Measurements from ENCODE around the gene DMAC1.

DMAC1 gene

DNA sequence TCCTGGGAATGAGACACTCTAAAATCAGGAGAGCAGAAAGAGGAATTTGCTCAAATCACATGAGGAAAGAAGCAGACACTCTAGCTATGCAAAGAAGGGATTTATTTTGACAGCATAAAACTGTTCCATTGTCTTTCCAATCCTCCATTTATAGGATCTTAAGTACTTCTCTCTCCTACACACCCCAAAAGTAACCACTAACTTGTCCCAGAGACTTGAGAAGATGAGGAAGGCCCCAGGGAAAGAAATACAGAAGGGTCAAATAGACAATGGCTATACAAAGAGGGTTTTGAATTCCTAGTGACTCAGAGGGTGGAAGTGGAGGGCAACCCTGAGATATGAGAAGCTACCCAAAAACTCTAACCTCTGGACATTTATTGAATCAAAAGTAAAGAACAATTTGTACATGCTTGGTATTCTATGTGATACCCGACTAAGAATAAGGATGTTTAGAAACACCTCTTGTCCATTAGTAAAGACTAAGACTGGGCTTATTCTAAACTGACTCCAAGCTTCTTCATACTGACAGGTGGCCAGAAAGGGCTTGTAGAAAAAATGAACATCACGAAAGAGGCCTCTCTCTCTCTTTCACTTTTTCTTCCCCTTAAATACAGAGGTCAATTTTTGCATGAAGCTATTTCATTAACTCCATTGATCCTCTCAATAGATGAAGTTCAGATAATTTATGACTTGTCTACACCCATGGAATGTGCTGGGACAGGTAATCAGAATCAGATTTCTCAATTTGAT, 20.6 kb downstream of the DMAC1 start:
- Histone ChIP-seq H3K4me3 (IDR thresholded peaks at IDR 0.05; ENCODE audit: insufficient read depth, low read depth, low read length) (no peak overlapping the region), H3K9ac (no peak overlapping the region), H3K4me1 (ENCODE audit: low read depth, poor library complexity, severe bottlenecking) (peaks cover 16% of the 10 kb centered on the region), H3K27ac (no peak overlapping the region), H3K4me2 (no peak overlapping the region), H3K36me3 (ENCODE audit: insufficient read depth) (no peaks in the 10 kb centered on the region), H3K27me3 (ENCODE audit: insufficient read depth, low read depth) (peaks cover 49% of the 10 kb centered on the region), H2AFZ (ENCODE audit: low read depth) (no peak overlapping the region), H3K79me2 (ENCODE audit: insufficient read depth, low read depth) (no peaks in the 10 kb centered on the region), H4K20me1 (ENCODE audit: insufficient read depth) (no peaks in the 10 kb centered on the region)
- TF ChIP-seq CTCF (conservative IDR thresholded peaks at IDR 0.05; ENCODE audit: low read depth, low read length): no peak

DNA sequence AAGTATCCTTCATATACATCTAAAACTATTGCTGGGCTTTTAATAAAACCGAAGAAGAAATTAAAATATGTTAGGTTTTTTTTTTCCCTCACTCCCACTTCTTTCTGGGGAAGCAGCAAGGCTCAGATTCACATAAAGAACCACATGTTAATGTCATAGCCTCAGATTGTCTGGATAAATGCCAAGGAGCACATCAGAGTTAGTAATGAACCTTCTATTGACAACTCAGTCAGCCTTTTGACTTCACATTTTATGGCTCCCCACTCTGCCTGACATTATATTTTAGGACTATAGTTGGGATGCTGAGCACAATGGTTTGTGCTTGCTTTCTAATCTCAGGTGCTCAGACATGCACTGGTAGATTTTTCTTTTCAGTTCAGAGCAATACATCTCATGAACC, 21.8 kb downstream of the DMAC1 start:
- H3K36me3 ChIP-seq (ENCODE audit: insufficient read depth): no peaks in the 10 kb centered on the region
- H4K20me1 ChIP-seq (ENCODE audit: insufficient read depth): no peaks in the 10 kb centered on the region
- peaks cover 5% of the 10 kb centered on the region for H3K4me1 ChIP-seq (ENCODE audit: low read depth, poor library complexity, severe bottlenecking)
- peaks cover 43% of the 10 kb centered on the region for H3K27me3 ChIP-seq (ENCODE audit: insufficient read depth, low read depth)
- no peaks in the 10 kb centered on the region for H3K79me2 ChIP-seq (ENCODE audit: insufficient read depth, low read depth)
- no peak overlapping the region for H2AFZ ChIP-seq (ENCODE audit: low read depth)
- no peak overlapping the region for H3K4me3 ChIP-seq (IDR thresholded peaks at IDR 0.05; ENCODE audit: insufficient read depth, low read depth, low read length)
- no peak for TF ChIP-seq CTCF (conservative IDR thresholded peaks at IDR 0.05; ENCODE audit: low read depth, low read length)
- no peak overlapping the region for H3K9ac ChIP-seq
- H3K4me2 ChIP-seq: no peak overlapping the region
- no peak overlapping the region for H3K27ac ChIP-seq

- H3K79me2 ChIP-seq (ENCODE audit: insufficient read depth, low read depth): no peaks in the 10 kb centered on the region
- H3K4me1 ChIP-seq (ENCODE audit: low read depth, poor library complexity, severe bottlenecking): no peaks in the 10 kb centered on the region
- no peak overlapping the region for H3K9ac ChIP-seq
- H2AFZ ChIP-seq (ENCODE audit: low read depth): no peak overlapping the region
- H3K4me2 ChIP-seq: no peak overlapping the region
- H4K20me1 ChIP-seq (ENCODE audit: insufficient read depth): no peaks in the 10 kb centered on the region
- no peak for TF ChIP-seq CTCF (conservative IDR thresholded peaks at IDR 0.05; ENCODE audit: low read depth, low read length)
- H3K27me3 ChIP-seq (ENCODE audit: insufficient read depth, low read depth): no peaks in the 10 kb centered on the region
- no peaks in the 10 kb centered on the region for H3K36me3 ChIP-seq (ENCODE audit: insufficient read depth)
- H3K27ac ChIP-seq: no peak overlapping the region
- H3K4me3 ChIP-seq (IDR thresholded peaks at IDR 0.05; ENCODE audit: insufficient read depth, low read depth, low read length): no peak overlapping the region
Measured at GRCh38 chr9:7770111-7770510, 29.5 kb downstream of the DMAC1 start.

DNA sequence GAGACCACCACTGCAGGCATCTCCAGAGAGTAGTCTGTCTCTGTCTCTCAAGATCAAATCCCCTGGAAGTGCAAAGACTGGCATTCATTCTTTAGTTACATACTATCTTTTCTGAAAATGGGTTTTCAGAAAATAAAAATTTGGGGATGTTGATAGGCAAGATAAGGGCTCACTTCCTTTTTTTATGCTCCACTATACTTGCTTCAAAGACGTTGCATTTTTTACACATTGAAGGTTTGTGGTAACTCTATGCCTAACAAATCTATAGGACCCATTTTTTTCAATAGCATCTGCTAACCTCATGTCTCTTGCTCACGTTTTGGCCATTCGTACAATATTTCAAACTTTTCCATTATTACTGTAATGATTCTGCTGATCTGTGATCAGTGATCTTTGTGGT, 37.0 kb downstream of the DMAC1 start:
- no peaks in the 10 kb centered on the region for H3K4me1 ChIP-seq (ENCODE audit: low read depth, poor library complexity, severe bottlenecking)
- no peaks in the 10 kb centered on the region for H4K20me1 ChIP-seq (ENCODE audit: insufficient read depth)
- TF ChIP-seq CTCF (conservative IDR thresholded peaks at IDR 0.05; ENCODE audit: low read depth, low read length): no peak
- no peaks in the 10 kb centered on the region for H3K79me2 ChIP-seq (ENCODE audit: insufficient read depth, low read depth)
- no peak overlapping the region for H3K9ac ChIP-seq
- H3K36me3 ChIP-seq (ENCODE audit: insufficient read depth): no peaks in the 10 kb centered on the region
- H2AFZ ChIP-seq (ENCODE audit: low read depth): no peak overlapping the region
- no peak overlapping the region for H3K27ac ChIP-seq
- no peaks in the 10 kb centered on the region for H3K27me3 ChIP-seq (ENCODE audit: insufficient read depth, low read depth)
- H3K4me2 ChIP-seq: no peak overlapping the region
- no peak overlapping the region for H3K4me3 ChIP-seq (IDR thresholded peaks at IDR 0.05; ENCODE audit: insufficient read depth, low read depth, low read length)

All from KMS-11 (cell line).